ENCODE data around the gene KIF25.

- TF ChIP-seq, protein P1, sequence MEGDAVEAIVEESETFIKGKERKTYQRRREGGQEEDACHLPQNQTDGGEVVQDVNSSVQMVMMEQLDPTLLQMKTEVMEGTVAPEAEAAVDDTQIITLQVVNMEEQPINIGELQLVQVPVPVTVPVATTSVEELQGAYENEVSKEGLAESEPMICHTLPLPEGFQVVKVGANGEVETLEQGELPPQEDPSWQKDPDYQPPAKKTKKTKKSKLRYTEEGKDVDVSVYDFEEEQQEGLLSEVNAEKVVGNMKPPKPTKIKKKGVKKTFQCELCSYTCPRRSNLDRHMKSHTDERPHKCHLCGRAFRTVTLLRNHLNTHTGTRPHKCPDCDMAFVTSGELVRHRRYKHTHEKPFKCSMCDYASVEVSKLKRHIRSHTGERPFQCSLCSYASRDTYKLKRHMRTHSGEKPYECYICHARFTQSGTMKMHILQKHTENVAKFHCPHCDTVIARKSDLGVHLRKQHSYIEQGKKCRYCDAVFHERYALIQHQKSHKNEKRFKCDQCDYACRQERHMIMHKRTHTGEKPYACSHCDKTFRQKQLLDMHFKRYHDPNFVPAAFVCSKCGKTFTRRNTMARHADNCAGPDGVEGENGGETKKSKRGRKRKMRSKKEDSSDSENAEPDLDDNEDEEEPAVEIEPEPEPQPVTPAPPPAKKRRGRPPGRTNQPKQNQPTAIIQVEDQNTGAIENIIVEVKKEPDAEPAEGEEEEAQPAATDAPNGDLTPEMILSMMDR (IDR thresholded peaks at IDR 0.05), result no peak
- TF ChIP-seq POLR2AphosphoS5 (IDR thresholded peaks at IDR 0.05; ENCODE audit: insufficient read depth in 1 of 2, low read depth in 1 of 2) (no peak), POLR2A (IDR thresholded peaks at IDR 0.05) (no peak)
These were observed 8.3 kb downstream of the KIF25 start for GRCh38 chr6:168005796-168006195.

Data from vagina (tissue), 2 donors.